ENCODE measurements around the gene CD300E.

CD300E gene

GRCh38 chr17:74595037-74595750 is 28.3 kb downstream of the CD300E start:
- H3K4me3 ChIP-seq (replicated peaks; ENCODE audit: low read depth, low read length): no peak overlapping the region
- TF ChIP-seq CTCF (IDR thresholded peaks at IDR 0.05; ENCODE audit: low read depth, low read length, missing control alignments): no peak
- DNase-seq (ENCODE audit: extremely low read depth, low read depth): no peak

GRCh38 chr17:74592087-74592990 is 31.2 kb downstream of the CD300E start, which contains the start of gene CD300LD:
Gene CD300LD (minus strand): TSS chr17:74592283. CDS start chr17:74592202, 81 bp downstream.
- no peak within 1 kb of the TSS for H3K4me3 ChIP-seq (replicated peaks; ENCODE audit: low read depth, low read length)
- TF ChIP-seq CTCF (IDR thresholded peaks at IDR 0.05; ENCODE audit: low read depth, low read length, missing control alignments): no peak
- no peak for DNase-seq (ENCODE audit: extremely low read depth, low read depth)

GRCh38 chr17:74591503-74591902 is 32.0 kb downstream of the CD300E start:
- no peak for TF ChIP-seq CTCF (IDR thresholded peaks at IDR 0.05; ENCODE audit: low read depth, low read length, missing control alignments)
- no peak overlapping the region for H3K4me3 ChIP-seq (replicated peaks; ENCODE audit: low read depth, low read length)
- no peak for DNase-seq (ENCODE audit: extremely low read depth, low read depth)

- no peak for TF ChIP-seq CTCF (IDR thresholded peaks at IDR 0.05; ENCODE audit: low read depth, low read length, missing control alignments)
- DNase-seq (ENCODE audit: extremely low read depth, low read depth): no peak
Observed at GRCh38 chr17:74585711-74586110, 37.8 kb downstream of the CD300E start.

GRCh38 chr17:74584292-74585060 is 39.1 kb downstream of the CD300E start:
- no peak for TF ChIP-seq CTCF (IDR thresholded peaks at IDR 0.05; ENCODE audit: low read depth, low read length, missing control alignments)
- no peak for DNase-seq (ENCODE audit: extremely low read depth, low read depth)
- no peak overlapping the region for H3K4me3 ChIP-seq (replicated peaks; ENCODE audit: low read depth, low read length)

More at GRCh38 chr17:74585711-74586110, 37.8 kb downstream of the CD300E start:
- no peak overlapping the region for H3K4me3 ChIP-seq (replicated peaks; ENCODE audit: low read depth, low read length)

- no peak for TF ChIP-seq CTCF (IDR thresholded peaks at IDR 0.05; ENCODE audit: low read depth, low read length, missing control alignments)
Observed at GRCh38 chr17:74582633-74583032, 40.9 kb downstream of the CD300E start.

More at GRCh38 chr17:74582633-74583032, 40.9 kb downstream of the CD300E start:
- no peak overlapping the region for H3K4me3 ChIP-seq (replicated peaks; ENCODE audit: low read depth, low read length)
- DNase-seq (ENCODE audit: extremely low read depth, low read depth): no peak

Data from HFF-Myc (cell line).